Measurements from ENCODE around the gene SLC22A31.

The SLC22A31 gene

GRCh38 chr16:89216315-89217137 is 16.2 kb upstream of the SLC22A31 start:
- DNase-seq: peak; percentile 80 to 83

- DNase-seq: no peak
Measured at GRCh38 chr16:89210904-89211515, 10.7 kb upstream of the SLC22A31 start.

DNA sequence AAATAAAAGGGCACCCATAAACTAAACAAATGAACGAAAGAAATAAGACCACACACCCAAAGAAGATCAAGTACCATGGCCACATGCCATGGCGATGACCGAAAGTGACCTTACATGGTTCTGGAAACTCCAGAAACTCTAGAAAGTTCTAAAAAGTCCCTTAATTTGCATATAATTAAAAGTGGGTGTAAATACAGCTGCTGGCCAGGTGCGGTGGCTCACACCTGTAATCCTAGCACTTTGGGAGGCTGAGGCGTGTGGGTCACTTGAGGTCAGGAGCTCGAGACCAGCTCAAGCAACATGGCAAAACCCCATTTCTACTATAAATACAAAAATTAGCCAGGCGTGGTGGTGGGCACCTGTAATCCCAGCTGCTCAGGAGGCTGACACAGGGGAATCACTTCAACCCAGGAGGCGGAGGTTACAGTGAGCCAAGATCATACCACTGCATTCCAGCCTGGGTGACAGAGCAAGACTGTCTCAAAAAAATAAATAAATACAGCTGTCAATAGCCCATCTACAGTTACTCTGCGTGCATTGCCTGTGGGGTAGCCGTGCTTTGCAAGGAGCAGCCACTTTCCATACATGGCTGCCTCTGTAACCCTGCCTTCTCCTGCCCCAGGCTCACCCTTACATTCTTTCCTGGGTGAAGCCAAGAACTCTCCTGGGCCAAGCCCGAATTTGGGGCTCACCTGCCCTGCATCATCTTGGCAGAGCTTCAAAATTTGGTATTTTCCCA is 10.0 kb upstream of the SLC22A31 start:
- no peak for DNase-seq

DNA sequence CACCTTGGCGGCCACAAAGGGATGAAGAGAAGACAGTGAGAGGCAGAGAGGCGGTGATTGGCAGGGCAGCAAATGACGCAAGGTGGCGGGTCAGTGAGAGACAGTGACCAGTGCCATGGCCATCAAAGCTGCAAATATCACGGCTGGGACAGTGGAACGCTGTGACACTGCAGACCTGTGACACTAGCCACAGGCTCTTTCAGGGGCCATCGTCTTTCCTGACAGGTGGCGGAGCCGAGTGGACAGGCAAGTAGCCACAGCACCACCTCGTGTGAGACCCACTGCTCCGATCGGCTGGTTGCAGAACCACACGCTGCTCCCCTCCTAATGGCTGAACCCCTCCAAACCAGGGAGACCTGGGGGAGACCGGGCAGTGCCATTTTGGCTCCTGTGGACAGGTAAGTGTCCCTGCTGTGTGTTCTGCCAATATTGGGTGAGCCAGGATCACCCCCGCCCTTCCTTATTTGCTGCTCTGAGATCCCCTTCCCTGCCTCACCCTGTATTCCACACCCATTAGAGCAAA is 9.2 kb upstream of the SLC22A31 start:
- DNase-seq: no peak

DNA sequence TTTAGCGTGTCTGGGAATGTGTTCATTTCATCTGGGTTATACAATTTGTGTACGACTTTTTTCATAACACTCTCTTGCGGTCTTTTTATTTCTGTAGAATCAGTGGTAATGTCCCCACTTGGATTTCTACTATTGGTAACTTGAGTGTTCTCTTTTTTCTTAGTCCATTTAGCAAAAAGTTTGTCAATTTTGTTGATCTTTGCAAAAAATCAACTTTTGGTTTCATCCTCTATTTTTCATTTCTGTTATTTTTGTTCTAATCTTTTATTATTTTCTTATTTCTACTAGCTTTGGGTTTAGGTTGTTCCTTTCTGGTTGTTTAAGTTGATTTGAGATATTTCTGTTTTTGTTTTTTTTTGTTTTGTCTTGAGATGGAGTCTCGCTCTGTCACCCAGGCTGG is 7.7 kb upstream of the SLC22A31 start:
- no peak for DNase-seq

DNA sequence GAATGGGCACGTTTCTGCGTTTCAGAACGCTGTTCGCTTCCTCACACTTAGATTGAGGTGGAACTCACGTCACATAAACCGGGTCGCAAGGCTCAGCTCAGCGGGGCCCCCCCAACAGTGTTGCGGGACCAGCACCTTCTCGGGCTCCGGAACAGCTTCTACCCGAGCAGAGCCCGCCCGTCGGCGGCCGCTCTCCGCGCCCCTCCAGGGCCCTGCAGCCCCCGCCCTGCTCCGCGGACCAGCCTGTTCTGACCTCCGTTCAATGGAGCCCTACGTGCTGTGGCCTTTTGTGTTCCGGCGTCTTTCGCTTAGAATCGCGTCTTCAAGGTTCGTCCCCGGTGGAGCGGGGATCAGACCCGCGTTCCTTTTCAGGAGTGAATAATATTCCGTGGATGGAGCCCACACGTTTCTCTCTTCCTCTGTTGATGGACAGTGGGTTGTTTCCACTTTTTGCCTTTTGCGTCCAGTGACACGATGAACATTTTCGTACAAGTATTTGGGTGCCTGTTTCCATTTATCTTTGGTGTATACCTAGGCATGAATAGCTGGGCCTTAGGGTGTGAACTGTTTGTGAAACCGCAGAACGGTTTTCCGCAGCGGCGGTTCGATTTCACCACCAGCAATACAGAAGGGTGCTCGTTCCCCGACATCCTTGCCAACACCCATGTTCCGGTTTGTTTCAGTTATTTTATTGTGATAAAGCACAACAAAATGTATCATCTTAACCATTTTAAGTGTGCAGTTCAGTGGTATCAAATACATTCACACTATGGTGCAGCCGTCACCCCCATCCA is 2.3 kb upstream of the SLC22A31 start:
- DNase-seq: no peak

DNA sequence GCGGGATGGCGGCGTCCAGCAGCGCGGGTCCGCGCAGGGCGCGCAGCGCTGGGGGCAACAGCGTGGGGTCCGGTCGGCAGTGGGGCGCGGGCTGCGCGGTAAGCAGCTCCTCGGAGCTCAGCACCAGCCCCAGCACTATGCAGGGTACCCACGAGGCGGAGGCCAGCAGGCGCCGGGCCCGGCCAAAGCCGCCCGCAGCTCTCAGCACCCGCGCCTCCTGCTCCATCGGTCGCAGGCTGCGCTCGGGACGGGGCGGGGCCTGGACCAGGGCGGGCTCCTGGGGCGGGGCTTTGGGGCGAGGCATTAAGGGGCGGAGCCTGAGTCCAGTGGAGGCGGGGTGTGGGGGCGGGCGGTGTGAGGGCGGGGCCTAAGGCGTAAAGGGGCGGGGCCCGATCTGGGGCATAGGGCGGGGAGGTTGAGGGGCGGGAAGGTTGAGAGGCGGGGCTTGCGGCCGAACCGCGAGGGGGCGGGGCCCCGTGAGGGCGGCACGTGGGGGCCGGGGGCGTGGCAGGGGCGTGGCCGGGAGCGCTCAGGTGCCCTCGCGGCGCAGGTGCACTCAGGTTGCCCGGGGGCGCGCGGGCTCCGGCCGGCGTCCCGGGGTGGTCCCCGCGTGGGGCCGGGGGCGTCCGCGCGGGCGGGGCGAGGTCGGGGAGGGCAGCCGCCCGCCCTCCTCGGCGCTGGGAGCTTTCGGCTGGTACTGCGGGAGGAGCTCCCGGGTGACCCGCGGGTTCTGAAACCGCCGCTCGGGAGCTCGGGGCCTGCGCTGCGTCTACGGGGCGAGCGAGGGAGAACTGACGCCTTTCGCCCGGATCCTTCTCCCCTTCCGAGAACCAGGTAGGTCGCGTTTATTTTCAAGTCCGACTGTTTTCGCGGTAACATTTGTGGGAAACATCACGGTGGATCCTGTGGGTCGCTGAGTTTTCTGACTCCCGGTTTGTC is 1.4 kb upstream of the SLC22A31 start:
- DNase-seq: peak; percentile 80 to 85

- DNase-seq: no peak
Measured at GRCh38 chr16:89200850-89201411, 594 bp upstream of the SLC22A31 start.

- DNase-seq: no peak
Measured at GRCh38 chr16:89199241-89200123, 855 bp downstream of the SLC22A31 start.

- DNase-seq: no peak
Measured at GRCh38 chr16:89198417-89199240, 1.7 kb downstream of the SLC22A31 start.

DNA sequence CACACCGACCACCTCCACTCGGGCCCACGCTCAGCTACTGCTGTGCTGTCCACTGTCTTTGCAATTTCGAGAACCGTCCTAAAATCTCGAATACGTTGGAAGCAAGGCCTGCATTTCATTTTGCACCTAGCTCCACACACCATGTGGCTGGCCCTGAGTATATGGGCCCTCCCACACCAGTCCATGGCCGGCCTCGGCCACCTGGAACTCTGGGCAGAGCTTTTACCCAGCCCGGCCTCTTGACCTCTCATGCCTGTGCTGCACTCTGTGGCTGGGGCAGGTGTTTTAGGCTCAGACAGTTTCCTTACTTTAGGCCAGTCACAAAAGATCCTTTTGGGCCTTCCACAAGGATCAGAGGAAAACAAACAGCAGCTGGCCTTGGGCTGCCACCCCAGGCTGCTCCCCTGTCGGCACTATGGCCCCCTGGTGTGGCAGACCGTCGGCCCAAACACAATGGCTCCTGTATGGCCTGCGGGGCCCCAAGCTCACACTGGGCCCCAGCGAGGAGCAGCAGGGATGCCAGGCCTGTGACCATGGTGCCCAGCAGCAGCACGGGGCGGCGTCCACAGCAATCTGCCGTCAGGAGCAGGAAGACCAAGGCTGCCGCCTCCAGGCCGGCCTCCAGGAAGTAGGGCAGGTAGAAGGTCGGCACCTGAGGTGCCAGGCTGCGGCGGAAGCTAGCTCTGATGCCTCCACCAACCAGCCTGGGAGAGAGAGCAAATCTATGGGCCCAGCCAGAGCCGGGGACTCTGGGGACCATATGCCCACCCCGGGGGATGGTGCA is 2.5 kb downstream of the SLC22A31 start:
- DNase-seq: no peak

DNA sequence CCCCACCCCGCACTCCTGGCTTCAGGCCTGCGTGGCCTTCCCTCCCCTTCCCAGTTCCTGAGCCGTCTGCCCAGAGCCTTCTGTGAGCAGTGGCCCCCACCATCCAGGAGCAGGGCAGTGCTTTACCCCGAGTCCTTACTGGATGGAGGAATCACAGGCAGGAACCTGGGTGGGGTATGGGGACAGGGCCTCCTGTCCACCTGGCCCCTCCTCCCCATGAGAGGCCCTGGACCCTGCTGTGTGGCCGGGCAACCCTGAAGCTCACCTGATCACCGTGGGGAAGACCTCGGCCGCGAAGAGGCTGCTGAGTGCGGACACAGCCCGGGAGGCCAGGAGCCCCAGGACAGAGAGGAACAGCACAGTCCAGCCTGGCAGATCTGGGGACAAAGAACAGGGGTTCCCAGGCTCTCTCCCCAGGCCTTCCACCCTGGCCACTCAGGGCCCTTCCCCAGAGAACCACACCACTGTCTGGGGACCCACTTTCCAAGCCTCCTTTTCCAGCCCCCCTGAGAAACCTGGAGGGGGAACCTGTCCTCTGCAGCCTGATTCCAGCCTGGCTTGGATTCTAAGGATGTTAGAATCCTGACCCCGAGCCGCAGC is 3.2 kb downstream of the SLC22A31 start:
- no peak for DNase-seq

- DNase-seq: no peak
Measured at GRCh38 chr16:89195521-89196171, 4.7 kb downstream of the SLC22A31 start.

DNA sequence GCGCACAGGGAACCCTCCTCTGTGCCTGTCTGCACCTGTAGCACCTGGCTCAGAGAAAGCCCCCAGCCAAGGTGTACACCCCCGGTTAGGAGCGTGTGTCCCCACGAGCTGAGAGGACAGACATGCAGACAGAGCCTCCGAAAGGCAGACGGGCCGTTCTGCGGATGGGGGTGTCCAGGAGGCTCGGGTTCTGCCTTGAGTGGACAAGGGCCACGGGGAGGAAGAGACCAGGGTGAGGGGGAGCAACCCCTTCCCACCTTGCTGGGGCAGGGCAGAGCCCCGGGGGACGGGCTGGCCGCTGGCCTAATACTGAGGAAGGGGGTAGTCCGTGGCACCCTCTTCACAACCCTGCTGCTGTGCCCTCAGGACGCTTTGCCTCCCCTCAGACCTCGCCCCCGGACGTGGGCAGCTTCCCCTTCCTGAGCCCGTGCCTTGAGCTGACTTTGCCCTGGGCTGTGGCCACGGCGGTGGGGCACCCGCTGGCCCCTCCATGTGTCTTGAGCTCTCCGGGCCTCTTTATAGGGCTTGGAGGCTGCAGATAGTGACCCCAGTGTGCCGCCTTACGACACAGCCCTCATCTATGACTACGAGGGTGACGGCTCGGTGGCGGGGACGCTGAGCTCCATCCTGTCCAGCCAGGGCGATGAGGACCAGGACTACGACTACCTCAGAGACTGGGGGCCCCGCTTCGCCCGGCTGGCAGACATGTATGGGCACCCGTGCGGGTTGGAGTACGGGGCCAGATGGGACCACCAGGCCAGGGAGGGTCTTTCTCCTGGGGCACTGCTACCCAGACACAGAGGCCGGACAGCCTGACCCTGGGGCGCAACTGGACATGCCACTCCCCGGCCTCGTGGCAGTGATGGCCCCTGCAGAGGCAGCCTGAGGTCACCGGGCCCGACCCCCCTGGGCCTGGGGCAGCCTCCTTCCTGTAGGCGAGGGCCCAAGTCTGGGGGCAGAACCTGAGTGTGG is 5.7 kb downstream of the SLC22A31 start:
- DNase-seq: no peak

DNA sequence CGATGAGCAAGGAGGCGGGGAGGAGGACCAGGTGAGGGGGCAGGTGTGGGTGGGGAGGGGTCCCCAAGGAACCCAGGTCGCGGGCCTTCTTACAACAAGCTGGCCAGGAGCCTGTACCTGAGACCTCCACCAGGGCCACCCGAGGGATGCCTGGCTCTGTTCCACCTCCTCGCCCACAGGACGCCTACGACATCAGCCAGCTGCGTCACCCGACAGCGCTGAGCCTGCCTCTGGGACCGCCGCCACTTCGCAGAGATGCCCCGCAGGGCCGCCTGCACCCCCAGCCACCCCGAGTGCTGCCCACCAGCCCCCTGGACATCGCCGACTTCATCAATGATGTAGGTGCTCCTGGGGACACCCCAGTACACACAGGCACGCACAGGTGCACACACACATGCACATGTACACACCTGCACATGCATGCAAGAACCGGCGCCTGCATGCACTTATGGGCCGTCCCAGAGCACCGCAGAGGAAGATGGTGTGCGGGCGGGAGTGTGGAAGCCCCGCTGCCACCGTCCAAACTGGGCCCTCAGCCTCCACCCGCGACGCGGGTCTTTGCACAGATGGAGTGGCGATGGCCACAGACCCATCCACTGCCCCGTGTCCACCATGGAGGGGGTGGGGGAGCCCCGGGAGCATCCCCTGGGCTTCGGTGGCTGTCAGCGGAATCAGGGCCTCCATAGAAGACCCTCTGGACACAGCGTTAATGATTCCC is 6.6 kb downstream of the SLC22A31 start:
- no peak for DNase-seq

Measured in CD4-positive, alpha-beta T cell treated with Interleukin-1 beta for 1 hour (primary cell).